Pons (tissue), 1 donor: ENCODE results near the gene BEND6.

Experiments
- DNase-seq: peaks from one replicate; pipeline ENCODE4 v3.0.0-alpha.2; 2016; ENCODE audit warnings: low spot score

Gene BEND6, protein sequence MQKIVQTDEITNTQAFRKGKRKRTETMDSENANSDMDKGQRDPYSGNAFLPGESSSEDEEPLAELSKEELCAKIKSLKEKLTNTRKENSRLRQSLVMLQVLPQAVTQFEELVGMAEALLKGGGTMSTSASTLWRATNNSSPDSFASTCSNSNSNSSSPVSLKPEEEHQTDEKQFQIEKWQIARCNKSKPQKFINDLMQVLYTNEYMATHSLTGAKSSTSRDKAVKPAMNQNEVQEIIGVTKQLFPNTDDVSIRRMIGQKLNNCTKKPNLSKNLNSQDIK

GRCh38 chr6:56954403-56955170 lies at the start of gene BEND6:
TSS of gene BEND6 (plus strand) at chr6:56955107. CDS start at chr6:56981811, 26,704 bp downstream.
- no peak for DNase-seq

GRCh38 chr6:56905378-56905777 lies 49.5 kb upstream of the BEND6 start:
- no peak for DNase-seq

GRCh38 chr6:56906752-56907151 lies 48.2 kb upstream of the BEND6 start:
- DNase-seq = no peak

GRCh38 chr6:56909115-56909907 lies 45.6 kb upstream of the BEND6 start:
- no peak for DNase-seq

- DNase-seq = no peak
Observed at GRCh38 chr6:56911847-56912246, 43.1 kb upstream of the BEND6 start.

DNA sequence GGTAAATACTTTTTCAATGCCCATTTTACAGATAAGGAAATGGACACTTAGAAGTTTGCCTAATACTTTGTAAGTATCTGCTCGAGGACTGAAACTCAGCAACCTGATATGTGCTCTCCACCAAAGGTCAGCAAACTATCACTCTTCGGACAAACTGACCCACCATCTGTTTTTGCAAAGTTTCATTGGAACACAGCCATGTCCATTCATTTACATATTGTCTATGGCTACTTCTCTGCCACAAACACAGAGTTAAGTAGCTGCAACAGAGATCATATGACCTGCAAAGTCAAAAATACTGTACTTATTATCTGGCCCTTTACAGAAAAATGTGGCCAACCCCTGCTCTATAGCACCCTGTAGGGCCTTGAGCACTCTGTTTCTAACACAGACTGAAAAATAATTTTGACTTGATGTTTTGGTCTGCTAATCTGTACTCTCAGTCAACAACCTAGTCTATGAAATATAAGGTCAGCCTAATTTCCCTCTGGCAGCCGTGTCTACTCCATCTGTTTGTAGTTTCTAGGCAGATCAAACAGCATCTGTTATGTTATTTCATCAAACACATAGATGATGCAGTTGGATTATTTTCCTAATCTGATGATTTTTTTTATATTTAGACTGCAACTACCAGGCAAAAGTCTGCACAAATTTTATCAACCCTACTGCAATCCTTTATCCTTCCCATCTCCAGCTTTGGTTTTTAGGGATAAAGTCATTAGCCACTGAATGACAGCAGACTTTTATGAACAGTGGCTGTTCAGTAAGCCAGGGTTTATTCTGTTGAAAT lies 41.4 kb upstream of the BEND6 start:
- DNase-seq = no peak

DNA sequence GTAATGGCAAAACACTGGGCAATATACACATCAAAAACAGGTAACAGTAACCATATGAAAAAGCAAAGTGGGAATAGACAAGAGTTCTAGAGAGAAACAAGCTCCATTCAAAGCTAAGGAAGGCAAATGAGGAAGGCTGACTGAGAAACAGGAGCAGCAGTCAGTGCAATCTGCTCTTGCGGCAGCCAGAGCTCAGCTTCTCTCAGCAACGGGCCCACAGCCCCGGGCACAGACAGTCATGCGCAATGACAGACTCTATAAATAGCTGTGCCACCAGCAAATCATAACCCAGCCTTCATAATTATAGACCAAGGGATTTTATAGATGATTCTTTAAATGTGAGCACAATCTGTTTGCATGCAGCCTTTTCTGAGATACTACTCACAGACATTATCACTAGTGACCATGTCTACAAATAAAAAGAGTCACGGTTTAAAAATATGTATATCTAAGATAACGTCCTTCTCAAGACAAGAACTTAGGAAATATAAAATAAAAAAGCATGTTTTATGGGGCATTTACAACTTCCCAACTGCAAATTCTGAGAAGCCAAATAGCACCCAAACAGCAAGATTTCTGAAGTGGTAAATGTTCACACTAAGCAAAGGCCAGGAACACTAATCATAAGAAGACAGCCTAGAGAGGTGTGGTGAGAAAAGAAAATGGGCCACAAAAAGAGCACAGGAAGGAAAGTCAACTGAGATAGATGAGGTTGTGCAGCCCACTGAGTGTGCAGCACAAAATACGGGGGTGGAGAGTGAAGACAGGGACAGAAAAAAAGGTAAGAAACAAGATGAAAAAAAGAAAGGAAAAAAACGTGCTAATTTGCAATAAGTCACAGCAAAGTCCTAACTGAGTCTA lies 39.9 kb upstream of the BEND6 start:
- DNase-seq = no peak

DNA sequence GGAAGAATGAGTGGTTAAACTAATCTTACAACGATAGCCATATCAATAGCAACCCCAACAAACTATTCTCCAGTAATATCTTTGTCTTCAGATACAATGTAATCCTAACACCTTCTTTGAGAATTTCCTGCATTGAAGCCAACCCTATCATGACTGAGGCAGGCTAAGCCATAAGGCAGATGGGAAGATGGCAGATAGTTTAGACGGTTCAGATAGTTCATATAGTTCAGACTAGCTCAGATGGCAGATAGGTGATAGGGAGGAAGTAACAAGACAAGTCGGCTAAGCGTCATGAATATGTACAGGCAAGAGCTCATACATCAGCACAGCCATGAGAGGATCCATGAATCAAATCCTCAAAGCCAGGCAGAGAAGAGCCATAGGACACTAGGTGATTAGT lies 39.1 kb upstream of the BEND6 start:
- DNase-seq = no peak

DNA sequence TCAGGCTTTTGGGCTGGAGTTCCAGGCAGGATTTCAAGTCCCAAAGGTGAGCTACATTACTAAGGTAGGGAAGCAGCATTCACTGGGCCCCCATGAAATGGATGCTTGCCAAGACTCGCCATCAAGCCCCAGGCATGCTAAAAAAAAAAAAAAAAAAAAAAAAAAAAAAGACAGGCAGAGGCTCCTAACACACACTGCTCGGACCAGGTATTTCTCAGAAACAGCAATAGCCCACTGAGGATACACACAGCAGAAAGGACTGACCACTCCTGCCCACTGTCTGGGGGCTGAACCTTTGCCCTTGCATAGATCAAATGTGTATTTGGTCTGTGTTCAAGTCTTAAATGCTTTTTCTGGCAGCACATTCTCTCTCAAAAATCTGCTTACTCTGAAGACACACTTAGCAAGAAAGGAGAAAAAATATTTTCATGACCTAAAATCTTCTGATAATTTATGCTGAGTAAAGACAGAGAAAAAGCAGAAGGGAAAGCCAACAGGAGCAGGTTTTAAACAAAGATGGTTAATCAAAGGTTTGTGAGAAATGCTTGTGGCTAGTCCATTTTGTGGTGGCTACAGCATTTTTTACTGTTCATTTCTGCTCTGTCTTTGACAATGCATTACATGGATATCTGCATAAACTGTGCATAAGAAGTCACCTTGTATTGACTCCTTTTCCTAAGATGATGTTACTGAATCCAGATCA lies 37.9 kb upstream of the BEND6 start:
- DNase-seq = no peak

DNA sequence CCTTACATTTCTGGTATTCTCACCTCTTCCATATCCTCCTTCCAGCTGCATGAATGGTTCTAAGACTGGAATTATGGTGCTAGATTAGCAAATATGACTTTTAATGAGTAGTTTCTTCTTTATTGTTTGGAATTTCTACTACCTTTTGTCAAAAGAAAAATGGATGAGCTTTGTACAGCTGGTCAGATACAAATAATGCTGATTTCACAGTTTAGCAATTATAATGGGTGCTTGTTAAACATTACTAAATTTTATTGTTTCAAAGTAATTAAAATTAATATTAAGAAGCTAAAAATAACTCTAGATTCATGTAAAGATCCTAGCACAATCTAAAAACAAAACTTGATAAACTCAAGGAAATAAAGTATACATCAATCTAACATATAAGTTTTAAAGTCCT lies 32.3 kb upstream of the BEND6 start:
- no peak for DNase-seq

DNA sequence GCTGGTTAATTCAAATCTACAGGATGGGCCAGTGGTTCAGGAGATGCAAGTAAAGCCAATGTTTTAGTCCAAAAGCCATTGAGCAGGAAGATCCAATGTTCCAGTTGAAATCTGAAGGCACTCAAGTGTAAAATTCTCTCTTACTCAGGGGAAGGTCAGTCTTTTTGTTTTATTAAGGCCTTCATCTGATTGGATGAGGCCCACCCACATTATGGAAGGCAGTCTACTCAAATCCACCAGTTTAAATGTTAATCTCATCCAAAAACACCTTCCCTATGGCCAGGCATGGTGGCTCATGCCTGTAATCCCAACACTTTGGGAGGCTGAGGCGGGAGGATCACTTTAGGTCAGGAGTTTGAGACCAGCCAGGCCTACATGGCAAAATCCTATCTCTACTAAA lies 31.3 kb upstream of the BEND6 start:
- DNase-seq = no peak

- DNase-seq = no peak
Observed at GRCh38 chr6:56927538-56928453, 27.1 kb upstream of the BEND6 start.

DNA sequence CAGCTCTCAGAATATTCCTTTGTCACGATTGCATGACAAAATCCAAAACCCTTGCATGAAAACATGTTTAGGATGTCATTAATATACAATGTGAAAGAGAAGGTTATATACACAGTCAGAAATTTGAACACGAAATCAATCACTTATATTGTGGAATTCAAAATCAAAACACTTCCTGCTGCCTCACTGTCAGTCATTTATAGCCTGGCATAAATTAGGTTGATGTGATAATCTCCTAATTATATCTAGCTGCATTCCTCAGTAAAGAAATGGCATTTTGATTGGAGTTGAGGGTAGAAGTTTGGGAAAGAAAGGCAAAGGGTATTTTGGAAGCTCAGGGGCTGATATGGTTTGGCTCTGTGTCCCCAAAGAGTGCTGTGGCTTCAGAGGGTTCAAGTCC lies 24.1 kb upstream of the BEND6 start:
- no peak for DNase-seq

DNA sequence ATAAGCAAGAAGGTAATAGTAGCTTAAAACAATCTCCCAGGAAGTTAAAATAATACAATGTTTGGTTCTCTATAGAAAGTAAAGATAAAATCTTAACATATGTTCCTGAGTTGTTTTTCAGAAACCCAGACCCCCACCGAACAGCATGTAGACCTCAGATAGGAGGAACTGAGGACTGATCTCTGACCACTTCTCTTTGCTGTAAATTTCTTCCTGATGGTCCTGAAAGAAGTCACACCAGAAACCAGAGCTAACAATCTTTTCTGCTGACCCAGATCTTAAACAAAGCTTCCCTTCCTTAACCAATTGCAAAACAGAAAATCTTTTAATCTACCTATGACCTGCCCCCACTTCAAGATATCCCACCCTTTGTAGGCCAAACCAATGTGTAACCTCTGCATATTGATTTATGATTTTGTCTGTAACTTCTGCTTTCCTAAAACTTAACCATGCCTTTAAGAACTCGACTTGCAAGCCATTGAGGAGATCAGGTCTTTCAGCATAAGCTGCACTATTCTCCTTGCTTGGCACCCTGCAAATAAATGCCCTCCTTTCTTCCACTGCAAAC lies 21.9 kb upstream of the BEND6 start:
- no peak for DNase-seq

GRCh38 chr6:56933650-56934049 lies 21.3 kb upstream of the BEND6 start:
- no peak for DNase-seq

DNA sequence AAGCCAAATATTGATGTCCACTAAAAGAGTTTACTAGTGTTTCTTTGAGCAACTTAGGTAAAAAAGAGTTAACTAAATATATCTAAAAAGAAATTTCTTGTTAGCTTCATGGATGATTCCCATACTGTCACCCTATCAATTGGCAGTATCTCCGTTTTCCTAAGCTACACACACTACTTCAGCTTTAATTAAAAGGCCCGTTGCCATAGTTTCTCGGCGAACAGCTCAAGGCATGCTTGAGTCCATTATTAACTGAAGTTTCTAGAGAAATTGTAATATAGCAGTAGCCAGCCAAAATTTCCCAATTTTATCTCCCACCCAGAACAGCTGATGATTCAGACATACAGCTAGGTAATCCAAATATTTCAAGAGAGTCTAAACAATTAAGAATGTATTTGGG lies 20.0 kb upstream of the BEND6 start:
- no peak for DNase-seq

DNA sequence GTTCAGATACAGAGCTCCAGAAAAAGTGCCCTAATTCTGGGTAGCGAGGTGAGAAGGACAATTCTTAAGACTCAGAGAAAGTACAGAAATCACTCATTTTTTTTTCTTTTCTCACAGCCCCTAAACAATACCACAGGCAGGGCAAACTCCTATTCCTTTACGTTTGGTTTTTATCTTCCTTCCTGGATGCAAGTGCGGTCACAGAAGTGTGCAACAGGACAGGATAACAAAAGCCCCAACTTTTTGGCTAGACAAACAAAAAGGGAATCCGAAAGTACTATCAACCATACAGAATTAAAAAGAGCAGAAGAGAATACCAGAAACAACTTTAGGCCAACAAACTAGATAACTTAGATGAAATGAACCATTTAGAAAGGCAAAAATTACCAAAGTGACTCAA lies 18.4 kb upstream of the BEND6 start:
- no peak for DNase-seq

DNA sequence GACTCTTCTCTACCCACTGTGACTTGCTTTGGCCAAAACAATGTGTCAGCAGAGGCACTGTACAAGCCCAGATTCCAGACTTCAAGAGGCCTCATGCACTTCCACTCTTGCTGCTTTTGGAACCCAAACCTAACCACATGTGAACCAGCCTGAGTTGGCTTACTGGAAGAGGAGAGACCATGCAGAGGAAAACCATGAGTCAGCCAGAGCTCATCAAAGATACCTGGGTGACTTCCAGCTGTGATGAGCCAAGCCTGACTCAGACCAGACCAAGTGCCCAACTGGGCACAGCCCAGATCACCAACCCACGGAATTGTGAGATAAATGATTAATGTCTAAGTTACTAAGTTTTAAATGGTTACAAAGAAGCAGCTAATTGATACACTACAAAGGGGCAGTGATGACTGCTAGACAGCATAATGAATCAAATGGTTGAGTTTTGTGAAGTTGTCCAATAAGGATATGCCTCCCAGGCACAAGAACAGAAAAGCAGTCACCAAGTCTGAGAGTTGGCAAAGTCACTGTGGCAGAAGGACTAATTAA lies 16.2 kb upstream of the BEND6 start:
- no peak for DNase-seq

GRCh38 chr6:56940463-56940862 lies 14.4 kb upstream of the BEND6 start:
- DNase-seq = no peak
